Measurements from ENCODE around the gene ACTR1A. TPM values are rescaled to one million over a fixed set of nuclear protein-coding genes. Genes with fewer than 3 reads are reported as not detected.

The ACTR1A gene
- total RNA-seq, 4 donors from 2014 or later, result 38.7 to 106 (median 70.9) TPM

DNA sequence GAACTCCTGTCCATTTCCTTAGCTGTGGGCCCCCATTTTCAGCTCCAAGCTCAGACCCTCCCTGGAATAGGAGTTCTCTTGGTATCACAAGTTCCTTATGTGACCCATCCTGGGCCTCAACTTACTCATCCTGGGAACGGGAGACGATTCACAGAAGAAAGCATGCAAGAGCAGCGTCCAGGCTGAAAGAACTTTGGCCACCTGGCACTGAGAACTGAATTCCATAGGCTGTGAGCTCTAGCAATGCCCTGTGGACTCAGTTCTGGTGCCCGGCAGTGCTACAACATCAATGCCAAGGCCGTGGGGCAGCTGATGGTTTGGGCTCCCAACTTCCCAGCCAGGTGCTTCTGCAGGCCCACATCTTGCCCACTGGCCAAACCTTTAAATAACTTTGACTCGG, 66.2 kb downstream of the ACTR1A start:
- Histone ChIP-seq H3K4me1 (peaks cover 0 to 6% of the 10 kb centered on the region in 2 donors), H3K36me3 (no peaks in the 10 kb centered on the region), H3K4me3 (peak overlapping the region in 1 of 2 donors; percentile 26), H3K27ac (no peak overlapping the region), H3K27me3 (no peaks in the 10 kb centered on the region), H3K9me3 (no peaks in the 10 kb centered on the region)
- intact Hi-C loops (cut with DNase I; ENCODE audit: low total_unique reads), result no loop called here
- DNase-seq, result no peak
- TF ChIP-seq, protein P1, sequence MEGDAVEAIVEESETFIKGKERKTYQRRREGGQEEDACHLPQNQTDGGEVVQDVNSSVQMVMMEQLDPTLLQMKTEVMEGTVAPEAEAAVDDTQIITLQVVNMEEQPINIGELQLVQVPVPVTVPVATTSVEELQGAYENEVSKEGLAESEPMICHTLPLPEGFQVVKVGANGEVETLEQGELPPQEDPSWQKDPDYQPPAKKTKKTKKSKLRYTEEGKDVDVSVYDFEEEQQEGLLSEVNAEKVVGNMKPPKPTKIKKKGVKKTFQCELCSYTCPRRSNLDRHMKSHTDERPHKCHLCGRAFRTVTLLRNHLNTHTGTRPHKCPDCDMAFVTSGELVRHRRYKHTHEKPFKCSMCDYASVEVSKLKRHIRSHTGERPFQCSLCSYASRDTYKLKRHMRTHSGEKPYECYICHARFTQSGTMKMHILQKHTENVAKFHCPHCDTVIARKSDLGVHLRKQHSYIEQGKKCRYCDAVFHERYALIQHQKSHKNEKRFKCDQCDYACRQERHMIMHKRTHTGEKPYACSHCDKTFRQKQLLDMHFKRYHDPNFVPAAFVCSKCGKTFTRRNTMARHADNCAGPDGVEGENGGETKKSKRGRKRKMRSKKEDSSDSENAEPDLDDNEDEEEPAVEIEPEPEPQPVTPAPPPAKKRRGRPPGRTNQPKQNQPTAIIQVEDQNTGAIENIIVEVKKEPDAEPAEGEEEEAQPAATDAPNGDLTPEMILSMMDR (IDR thresholded peaks at IDR 0.05), result no peak
- TF ChIP-seq POLR2A (IDR thresholded peaks at IDR 0.05), result no peak

DNA sequence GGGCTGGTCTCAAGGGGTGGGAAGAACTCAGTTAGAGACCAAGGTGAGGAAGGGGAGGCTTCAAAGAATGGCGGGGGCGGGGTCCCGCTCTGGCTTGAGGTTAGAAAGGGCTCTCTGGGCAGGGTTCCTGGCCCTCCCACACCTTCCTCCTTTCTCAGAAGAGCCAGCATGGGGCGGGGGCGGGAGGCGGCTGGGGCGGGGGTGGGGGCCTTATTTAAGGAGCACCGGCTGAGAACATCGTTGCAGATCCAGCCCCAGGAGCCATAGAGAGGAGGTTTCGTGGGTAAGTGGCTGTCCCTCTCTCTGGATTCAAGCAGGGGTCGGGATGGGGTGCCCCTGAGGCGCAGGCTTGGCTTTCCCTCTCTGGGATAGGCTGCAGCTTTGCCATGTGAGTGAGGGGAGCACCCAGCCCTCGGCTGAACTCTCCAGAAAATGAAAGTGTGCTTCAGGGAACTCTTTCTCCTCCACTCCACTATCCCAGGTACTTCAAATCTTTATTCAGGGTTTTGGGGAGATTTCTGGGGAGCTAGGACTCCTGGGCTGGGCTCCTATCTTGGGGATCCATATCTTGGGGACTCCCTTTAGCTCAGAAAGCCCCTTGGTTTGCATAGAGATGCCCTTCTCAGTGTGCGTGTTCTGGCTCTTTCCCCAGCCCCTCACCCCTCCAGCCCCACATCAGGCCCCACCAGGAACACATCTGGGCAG, 66.8 kb downstream of the ACTR1A start:
- H3K4me1 ChIP-seq, result peaks cover 0 to 7% of the 10 kb centered on the region in 2 donors
- intact Hi-C loops (cut with DNase I; ENCODE audit: low total_unique reads), result no loop called here
- H3K27ac ChIP-seq, result peak overlapping the region; percentile 20 to 58
- H3K9me3 ChIP-seq, result no peaks in the 10 kb centered on the region
- H3K27me3 ChIP-seq, result no peaks in the 10 kb centered on the region
- no peaks in the 10 kb centered on the region for H3K36me3 ChIP-seq
- H3K4me3 ChIP-seq, result peak overlapping the region; percentile 21 to 26
- no peak for TF ChIP-seq POLR2A (IDR thresholded peaks at IDR 0.05)
- TF ChIP-seq, protein P1 (IDR thresholded peaks at IDR 0.05), result no peak
- no peak for DNase-seq

DNA sequence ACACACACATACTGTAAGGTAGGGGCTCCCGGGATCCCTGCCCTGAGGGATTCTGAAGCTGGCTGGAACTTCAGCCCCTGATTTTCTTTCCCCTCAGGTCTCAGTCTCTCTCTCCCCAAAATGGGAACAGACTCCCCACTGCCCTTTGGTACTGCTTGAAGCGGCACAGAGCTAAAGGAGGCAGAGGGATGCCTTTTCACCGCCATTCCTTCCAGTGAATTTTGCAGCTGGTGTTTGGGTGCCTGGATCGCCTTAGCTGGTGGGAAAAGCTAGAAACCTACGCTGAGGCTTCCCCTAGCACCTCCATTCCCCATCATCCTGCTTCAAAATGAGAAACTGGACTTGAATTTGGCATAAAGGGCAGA, 67.4 kb downstream of the ACTR1A start:
- Histone ChIP-seq H3K4me3 (peak overlapping the region; percentile 21 to 26), H3K36me3 (no peaks in the 10 kb centered on the region), H3K27ac (peak overlapping the region; percentile 3 to 58), H3K27me3 (no peaks in the 10 kb centered on the region), H3K4me1 (peaks cover 0 to 7% of the 10 kb centered on the region in 2 donors), H3K9me3 (no peaks in the 10 kb centered on the region)
- TF ChIP-seq, protein P1 (IDR thresholded peaks at IDR 0.05), result no peak
- TF ChIP-seq POLR2A (IDR thresholded peaks at IDR 0.05), result no peak
- no peak for DNase-seq
- intact Hi-C loops (cut with DNase I; ENCODE audit: low total_unique reads), result no loop called here

DNA sequence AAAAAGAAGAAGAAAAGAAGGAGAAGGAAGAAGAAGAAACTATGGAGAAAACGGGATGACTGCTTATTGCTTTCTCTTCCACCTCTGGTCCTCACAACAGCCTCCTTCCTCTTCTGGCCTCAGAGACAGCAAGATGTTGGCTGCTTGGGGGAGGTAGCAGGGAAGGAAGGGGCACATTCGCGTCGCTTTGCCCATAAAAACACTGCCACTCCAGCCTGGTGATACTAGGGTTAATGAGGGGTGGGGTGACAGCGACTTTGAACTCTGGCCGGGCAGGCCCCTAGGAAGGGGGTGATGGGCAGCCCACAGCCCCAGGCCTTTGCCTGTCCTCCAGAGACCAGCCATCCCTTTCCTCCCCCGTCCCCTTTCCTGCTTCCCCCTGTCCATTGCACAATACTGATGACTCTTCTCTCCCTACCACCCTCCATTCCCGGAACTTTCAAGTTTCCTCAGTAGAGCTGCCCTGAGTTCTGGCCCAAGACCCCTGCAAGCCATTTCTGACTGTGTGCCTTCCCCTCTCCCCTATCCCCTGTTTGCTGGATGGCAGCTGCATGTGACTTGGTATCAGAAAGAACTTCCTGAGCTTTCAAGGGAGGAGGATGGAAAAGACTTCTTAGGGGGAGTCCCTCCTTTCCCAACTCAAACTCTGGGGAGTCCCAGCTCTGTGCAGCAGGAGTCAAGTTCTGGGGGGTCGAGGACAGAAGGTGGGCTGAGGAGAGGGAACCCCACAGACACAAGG, 67.9 kb downstream of the ACTR1A start:
- no peaks in the 10 kb centered on the region for H3K27me3 ChIP-seq
- no peak for DNase-seq
- intact Hi-C loops (cut with DNase I; ENCODE audit: low total_unique reads), result no loop called here
- H3K27ac ChIP-seq, result peak overlapping the region in 1 of 2 donors; percentile 3
- TF ChIP-seq POLR2A (IDR thresholded peaks at IDR 0.05), result no peak
- TF ChIP-seq, protein P1 (IDR thresholded peaks at IDR 0.05), result no peak
- peaks cover 0 to 7% of the 10 kb centered on the region in 2 donors for H3K4me1 ChIP-seq
- H3K4me3 ChIP-seq, result no peak overlapping the region
- H3K36me3 ChIP-seq, result no peaks in the 10 kb centered on the region
- no peaks in the 10 kb centered on the region for H3K9me3 ChIP-seq

DNA sequence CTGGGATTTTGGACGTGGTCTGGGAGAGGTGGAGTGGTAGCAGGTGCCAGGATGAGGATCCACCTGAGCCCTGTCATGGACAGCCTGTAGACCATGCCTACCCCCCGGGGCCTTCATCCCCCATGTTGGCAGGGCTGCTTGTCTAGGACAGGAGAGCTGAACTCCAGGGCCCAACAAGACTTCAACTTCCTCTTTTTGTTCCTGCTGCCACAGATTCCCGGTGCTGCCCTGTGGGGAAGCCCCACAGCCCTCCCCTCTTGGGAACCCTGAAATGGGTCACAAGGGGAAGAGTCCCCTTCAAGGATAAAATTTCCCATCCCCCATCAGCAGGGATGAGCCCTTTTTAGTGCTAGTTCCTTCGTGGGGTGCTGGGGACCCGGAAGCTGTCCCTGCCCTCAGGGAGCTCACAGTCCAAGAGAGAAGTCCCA, 68.9 kb downstream of the ACTR1A start:
- Histone ChIP-seq H3K4me1 (peaks cover 0 to 7% of the 10 kb centered on the region in 2 donors), H3K9me3 (no peaks in the 10 kb centered on the region), H3K4me3 (no peak overlapping the region), H3K27me3 (no peaks in the 10 kb centered on the region), H3K27ac (no peak overlapping the region), H3K36me3 (no peaks in the 10 kb centered on the region)
- TF ChIP-seq, protein P1 (IDR thresholded peaks at IDR 0.05), result no peak
- no peak for TF ChIP-seq POLR2A (IDR thresholded peaks at IDR 0.05)
- intact Hi-C loops (cut with DNase I; ENCODE audit: low total_unique reads), result no loop called here
- DNase-seq, result no peak
